Esophagus muscularis mucosa (tissue), 4 donors: Measurements from ENCODE around the gene ACTL8. TPM values are rescaled to one million over a fixed set of nuclear protein-coding genes. Genes with fewer than 3 reads are reported as not detected.

ENCODE experiments used
- DNase-seq: peaks from one replicate; pipeline ENCODE4 v3.0.0-alpha.2; 2017; ENCODE audit errors: extremely low spot score
- H3K27ac ChIP-seq, 4 donors: fragments of 200-600 bp; sonication (generic); replicated peaks in 1 of 4; 1 replicate in 3 of 4; 2 replicates in 1 of 4; pipeline ENCODE4 v1.5.1; 2016 to 2019; ENCODE audit warnings: mild to moderate bottlenecking in 1 of 4
- H3K27me3 ChIP-seq, 4 donors: fragments of 200-600 bp; sonication (generic); one replicate each; pipeline versions ENCODE4 v1.5.1 to v1.6.0; 2016 to 2019
- H3K36me3 ChIP-seq, 4 donors: fragments of 200-600 bp; sonication (generic); one replicate each; pipeline ENCODE4 v1.5.1; 2016 to 2019
- H3K4me1 ChIP-seq, 4 donors: fragments of 200-600 bp; sonication (generic); one replicate each; pipeline ENCODE4 v1.5.1; 2016 to 2019
- H3K4me3 ChIP-seq, 4 donors: fragments of 200-600 bp; sonication (generic); 1 replicate in 2 of 4; 2 replicates in 2 of 4; pipeline ENCODE4 v1.5.1; 2016 to 2019; ENCODE audit warnings: mild to moderate bottlenecking in 4 of 4, moderate library complexity in 1 of 4
- H3K9me3 ChIP-seq, 4 donors: fragments of 200-600 bp; sonication (generic); 1 replicate in 3 of 4; 2 replicates in 1 of 4; pipeline ENCODE4 v1.5.1; 2016 to 2019
- CTCF ChIP-seq, 3 experiments: fragments of 200-600 bp in 2 of 3; fragments of 450-650 bp in 1 of 3; sonication (generic) in 2 of 3; IDR thresholded peaks; one replicate each; pipeline ENCODE4 v1.5.1; 2017 to 2019; ENCODE audit warnings: antibody characterized with exemption in 3 of 3, mild to moderate bottlenecking in 2 of 3, moderate library complexity in 1 of 3
- EP300 ChIP-seq: sonication (generic); formaldehyde crosslinking; IDR thresholded peaks from one replicate; pipeline ENCODE4 v1.6.1; 2017; ENCODE audit warnings: antibody characterized with exemption
- POLR2A ChIP-seq: fragments of 450-650 bp; IDR thresholded peaks from one replicate; pipeline ENCODE4 v1.6.1; 2017; ENCODE audit warnings: antibody characterized with exemption, moderate library complexity, mild to moderate bottlenecking, low read depth
- POLR2AphosphoS5 ChIP-seq, 2 donors: sonication (generic); formaldehyde crosslinking; IDR thresholded peaks; one replicate each; pipeline ENCODE4 v1.6.1; 2017; ENCODE audit warnings: antibody characterized with exemption in 2 of 2
- WGBS: methylation state at CpG from one replicate; pipeline ENCODE4 v1.1.5; 2018; 5-methylcytosine and 5-hydroxymethylcytosine counted together
- intact Hi-C: fragments of 100-400 bp; cut with DNase I; formaldehyde crosslinking; loops from one replicate; pipeline ENCODE4 v1.15.1; 2023
- total RNA-seq, 4 donors: library from RNA; depleted of rRNA; stranded (reverse); fragments of >200 nt; gene quantifications; one replicate each; pipeline versions ENCODE4 v1.1.0 to v1.2.1, GENCODE V29; 2016

The ACTL8 gene
- total RNA-seq, 4 donors from 2014 or later, result not detected

GRCh38 chr1:17865912-17866739 lies 111.0 kb downstream of the ACTL8 start:
- intact Hi-C loops, result no loop called here
- 71% methylated on average over 9 of the region's 9 CpGs for WGBS
- H3K9me3 ChIP-seq, result peaks cover 0 to 3% (median 0%) of the 10 kb centered on the region in 4 donors
- H3K36me3 ChIP-seq, result no peaks in the 10 kb centered on the region
- H3K27ac ChIP-seq, result no peak overlapping the region
- H3K4me1 ChIP-seq, result no peaks in the 10 kb centered on the region
- no peak for DNase-seq
- no peak overlapping the region for H3K4me3 ChIP-seq
- no peak for TF ChIP-seq CTCF (IDR thresholded peaks at IDR 0.05)
- TF ChIP-seq POLR2AphosphoS5 (IDR thresholded peaks at IDR 0.05), result no peak
- no peak for TF ChIP-seq EP300
- no peak for TF ChIP-seq POLR2A
- peaks cover 0 to 24% (median 0%) of the 10 kb centered on the region in 4 donors for H3K27me3 ChIP-seq

- 85% methylated on average over 3 of the region's 3 CpGs for WGBS
- intact Hi-C loops, result no loop called here
These were observed 111.6 kb downstream of the ACTL8 start for GRCh38 chr1:17866740-17867029.

GRCh38 chr1:17867470-17867869 lies 112.3 kb downstream of the ACTL8 start:
- Histone ChIP-seq H3K4me3 (no peak overlapping the region), H3K27me3 (peaks cover 0 to 15% (median 0%) of the 10 kb centered on the region in 4 donors), H3K9me3 (peaks cover 0 to 3% (median 0%) of the 10 kb centered on the region in 4 donors), H3K4me1 (no peaks in the 10 kb centered on the region), H3K27ac (no peak overlapping the region), H3K36me3 (no peaks in the 10 kb centered on the region)
- no peak for TF ChIP-seq POLR2A
- no peak for TF ChIP-seq EP300
- no peak for TF ChIP-seq CTCF (IDR thresholded peaks at IDR 0.05)
- TF ChIP-seq POLR2AphosphoS5 (IDR thresholded peaks at IDR 0.05), result no peak
- intact Hi-C loops, result no loop called here
- WGBS, result 96% methylated on average over 8 of the region's 8 CpGs
- DNase-seq, result no peak

More at GRCh38 chr1:17866740-17867029, 111.6 kb downstream of the ACTL8 start:
- DNase-seq, result no peak
- Histone ChIP-seq H3K27ac (no peak overlapping the region), H3K36me3 (no peaks in the 10 kb centered on the region), H3K27me3 (peaks cover 0 to 18% (median 0%) of the 10 kb centered on the region in 4 donors), H3K4me1 (no peaks in the 10 kb centered on the region), H3K9me3 (peaks cover 0 to 3% (median 0%) of the 10 kb centered on the region in 4 donors), H3K4me3 (no peak overlapping the region)
- TF ChIP-seq POLR2A (no peak), POLR2AphosphoS5 (IDR thresholded peaks at IDR 0.05) (no peak), CTCF (IDR thresholded peaks at IDR 0.05) (no peak), EP300 (no peak)

GRCh38 chr1:17869815-17870214 lies 114.7 kb downstream of the ACTL8 start:
- 50% methylated on average over 3 of the region's 3 CpGs for WGBS
- Histone ChIP-seq H3K36me3 (no peaks in the 10 kb centered on the region), H3K27ac (no peak overlapping the region), H3K9me3 (peaks cover 0 to 3% (median 0%) of the 10 kb centered on the region in 4 donors), H3K4me1 (peaks cover 0 to 6% (median 2%) of the 10 kb centered on the region in 4 donors), H3K4me3 (no peak overlapping the region), H3K27me3 (peaks cover 0 to 12% (median 0%) of the 10 kb centered on the region in 4 donors)
- DNase-seq, result no peak
- intact Hi-C loops, result no loop called here
- TF ChIP-seq POLR2A, result no peak
- no peak for TF ChIP-seq POLR2AphosphoS5 (IDR thresholded peaks at IDR 0.05)
- no peak for TF ChIP-seq EP300
- TF ChIP-seq CTCF (IDR thresholded peaks at IDR 0.05), result no peak
